ENCODE results near the gene INTS1.

Gene INTS1

GRCh38 chr7:1485156-1485555 is 19.0 kb downstream of the INTS1 start:
- DNase-seq (ENCODE audit: low read depth), result no peak
- H3K4me3 ChIP-seq (ENCODE audit: low read length), result no peak overlapping the region
- TF ChIP-seq CTCF (conservative IDR thresholded peaks at IDR 0.05; ENCODE audit: low read length), result no peak

GRCh38 chr7:1484569-1484968 is 19.6 kb downstream of the INTS1 start:
- H3K4me3 ChIP-seq (ENCODE audit: low read length), result no peak overlapping the region
- no peak for DNase-seq (ENCODE audit: low read depth)
- TF ChIP-seq CTCF (conservative IDR thresholded peaks at IDR 0.05; ENCODE audit: low read length), result no peak

DNA sequence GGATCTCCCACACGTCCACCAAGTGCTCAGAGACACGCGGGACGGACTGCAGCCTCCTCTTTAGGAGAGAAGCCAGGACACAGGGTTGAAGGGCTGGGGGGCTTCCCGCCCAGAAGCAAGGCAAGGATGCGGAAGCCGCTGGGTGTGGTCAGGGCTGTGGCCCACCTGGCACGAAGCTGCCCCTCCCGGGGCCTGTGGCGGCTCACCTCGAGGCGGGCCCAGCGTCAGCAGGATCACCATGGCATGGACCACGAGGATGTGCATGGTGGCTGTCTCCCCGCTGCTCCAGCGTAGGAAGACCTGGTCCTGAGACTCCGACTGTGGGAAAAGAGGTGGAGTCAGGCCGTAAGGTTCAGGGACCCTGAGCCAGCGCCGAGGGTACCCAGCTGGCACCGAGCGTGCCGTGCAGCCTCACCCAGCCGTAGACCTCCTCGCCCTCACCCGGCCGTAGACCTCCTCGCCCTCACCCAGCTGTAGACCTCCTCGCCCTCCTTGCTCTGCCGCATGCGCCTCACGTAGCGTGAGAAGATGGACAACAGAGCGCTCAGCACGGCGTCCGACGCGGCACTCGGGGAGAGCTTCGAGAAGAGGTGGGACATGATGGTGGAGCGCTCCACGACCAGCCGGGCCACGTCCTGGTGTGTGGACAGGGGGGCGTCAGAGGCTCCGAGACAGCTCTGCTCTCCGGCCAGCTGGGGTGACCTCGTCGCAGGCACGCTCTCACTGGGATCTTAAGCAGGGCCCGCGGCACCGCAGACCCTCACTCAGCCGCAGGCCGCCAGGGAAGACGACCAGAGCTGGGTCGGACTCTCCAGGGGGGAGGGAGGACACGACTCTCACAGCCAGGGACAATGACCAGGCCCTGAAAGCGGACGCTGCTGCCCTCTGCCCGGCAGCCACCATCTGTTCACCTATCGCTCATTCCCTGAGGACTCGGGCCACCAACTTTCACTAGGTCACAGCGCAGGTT is 20.4 kb downstream of the INTS1 start:
- TF ChIP-seq CTCF (conservative IDR thresholded peaks at IDR 0.05; ENCODE audit: low read length), result no peak
- no peak overlapping the region for H3K4me3 ChIP-seq (ENCODE audit: low read length)

GRCh38 chr7:1483079-1483478 is 21.1 kb downstream of the INTS1 start:
- TF ChIP-seq CTCF (conservative IDR thresholded peaks at IDR 0.05; ENCODE audit: low read length), result no peak
- DNase-seq (ENCODE audit: low read depth), result no peak
- no peak overlapping the region for H3K4me3 ChIP-seq (ENCODE audit: low read length)

More for the DNA sequence above, 20.4 kb downstream of the INTS1 start:
- DNase-seq (ENCODE audit: low read depth), result no peak

- no peak for DNase-seq (ENCODE audit: low read depth)
- no peak overlapping the region for H3K4me3 ChIP-seq (ENCODE audit: low read length)
Measured at GRCh38 chr7:1481300-1481699, 22.9 kb downstream of the INTS1 start.

DNA sequence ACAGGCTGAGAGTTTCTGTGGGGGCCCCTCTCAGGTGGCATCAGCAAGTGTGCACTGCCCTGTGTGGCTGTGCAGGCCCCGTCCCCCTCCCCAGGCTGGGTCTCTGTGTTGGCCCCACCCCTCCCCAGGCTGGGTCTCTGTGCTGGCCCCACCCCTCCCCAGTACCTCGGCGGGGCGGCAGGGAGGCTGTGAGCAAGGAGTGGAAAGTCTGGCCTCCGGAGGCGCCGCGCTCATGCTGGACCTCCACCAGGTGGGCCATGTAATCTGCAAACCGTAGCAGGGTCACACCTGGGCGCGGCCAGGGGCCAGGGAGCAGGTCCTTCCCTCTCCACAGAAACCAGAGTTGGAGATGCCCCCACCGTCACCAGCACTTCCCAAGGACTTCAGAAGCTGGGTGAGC is 23.5 kb downstream of the INTS1 start:
- H3K4me3 ChIP-seq (ENCODE audit: low read length), result no peak overlapping the region
- no peak for DNase-seq (ENCODE audit: low read depth)
- TF ChIP-seq CTCF (conservative IDR thresholded peaks at IDR 0.05; ENCODE audit: low read length), result no peak

More at GRCh38 chr7:1481300-1481699, 22.9 kb downstream of the INTS1 start:
- TF ChIP-seq CTCF (conservative IDR thresholded peaks at IDR 0.05; ENCODE audit: low read length), result no peak

- no peak overlapping the region for H3K4me3 ChIP-seq (ENCODE audit: low read length)
- DNase-seq (ENCODE audit: low read depth), result no peak
- TF ChIP-seq CTCF (conservative IDR thresholded peaks at IDR 0.05; ENCODE audit: low read length), result no peak
Measured at GRCh38 chr7:1479287-1479686, 24.9 kb downstream of the INTS1 start.

All from AG10803 (cell line).